Neural cell (in vitro differentiated cells): ENCODE data around the gene SLC1A2.

Source experiments
- CTCF ChIP-seq: fragments of 450-650 bp; IDR thresholded peaks from 2 replicates; pipeline ENCODE4 v1.5.1; 2014; ENCODE audit warnings: antibody characterized with exemption, mild to moderate bottlenecking, moderate library complexity; ENCODE audit not compliant: poor library complexity, severe bottlenecking
- EZH2 ChIP-seq: fragments of 200-600, 300-800 bp; shearing (Covaris generic), sonication (generic); IDR thresholded peaks from 2 replicates; pipeline ENCODE4 v1.6.1; 2014; ENCODE audit warnings: antibody characterized with exemption, low read length, borderline replicate concordance, mild to moderate bottlenecking; ENCODE audit not compliant: insufficient read depth, poor library complexity, severe bottlenecking
- POLR2AphosphoS5 ChIP-seq: IDR thresholded peaks from 2 replicates; pipeline ENCODE4 v1.6.1; 2012
- RAD21 ChIP-seq: fragments of 450-650 bp; conservative IDR thresholded peaks from 2 replicates; pipeline ENCODE4 v1.6.1; 2014; ENCODE audit warnings: antibody characterized with exemption, mild to moderate bottlenecking, moderate library complexity
- REST ChIP-seq: IDR thresholded peaks from 2 replicates; pipeline ENCODE4 v1.6.1; 2012; ENCODE audit warnings: borderline replicate concordance
- TAF1 ChIP-seq: IDR thresholded peaks from 2 replicates; pipeline ENCODE4 v1.6.1; 2012; ENCODE audit warnings: low read depth

GRCh38 chr11:35354644-35355043 lies 64.7 kb downstream of the SLC1A2 start:
- no peak for TF ChIP-seq REST
- TF ChIP-seq CTCF: no peak
- TF ChIP-seq POLR2AphosphoS5: no peak
- no peak for TF ChIP-seq RAD21
- no peak for TF ChIP-seq EZH2
- TF ChIP-seq TAF1: no peak
